ENCODE data around the gene MMP24OS.

GRCh38 chr20:35238170-35238569, 39.8 kb downstream of the MMP24OS start:
- TF ChIP-seq CTCF (conservative IDR thresholded peaks at IDR 0.05 in 1 of 2, IDR thresholded peaks at IDR 0.05 in 1 of 2; ENCODE audit: low read depth in 1 of 2, low read length in 2 of 2) (no peak), EZH2 (IDR thresholded peaks at IDR 0.05; ENCODE audit: low read length, missing control alignments) (no peak)
